GM12874 (cell line): Measurements from ENCODE around the gene UCK1.
A peak's percentile ranks its signal among the peaks of the same experiment; 100 is the strongest.

Experiments used
- CTCF ChIP-seq: IDR thresholded peaks from 2 replicates; pipeline ENCODE4 v1.5.1; 2011; ENCODE audit warnings: low read depth, mild to moderate bottlenecking, control low read depth, low read length, moderate library complexity; ENCODE audit not compliant: insufficient read depth

Gene UCK1

DNA sequence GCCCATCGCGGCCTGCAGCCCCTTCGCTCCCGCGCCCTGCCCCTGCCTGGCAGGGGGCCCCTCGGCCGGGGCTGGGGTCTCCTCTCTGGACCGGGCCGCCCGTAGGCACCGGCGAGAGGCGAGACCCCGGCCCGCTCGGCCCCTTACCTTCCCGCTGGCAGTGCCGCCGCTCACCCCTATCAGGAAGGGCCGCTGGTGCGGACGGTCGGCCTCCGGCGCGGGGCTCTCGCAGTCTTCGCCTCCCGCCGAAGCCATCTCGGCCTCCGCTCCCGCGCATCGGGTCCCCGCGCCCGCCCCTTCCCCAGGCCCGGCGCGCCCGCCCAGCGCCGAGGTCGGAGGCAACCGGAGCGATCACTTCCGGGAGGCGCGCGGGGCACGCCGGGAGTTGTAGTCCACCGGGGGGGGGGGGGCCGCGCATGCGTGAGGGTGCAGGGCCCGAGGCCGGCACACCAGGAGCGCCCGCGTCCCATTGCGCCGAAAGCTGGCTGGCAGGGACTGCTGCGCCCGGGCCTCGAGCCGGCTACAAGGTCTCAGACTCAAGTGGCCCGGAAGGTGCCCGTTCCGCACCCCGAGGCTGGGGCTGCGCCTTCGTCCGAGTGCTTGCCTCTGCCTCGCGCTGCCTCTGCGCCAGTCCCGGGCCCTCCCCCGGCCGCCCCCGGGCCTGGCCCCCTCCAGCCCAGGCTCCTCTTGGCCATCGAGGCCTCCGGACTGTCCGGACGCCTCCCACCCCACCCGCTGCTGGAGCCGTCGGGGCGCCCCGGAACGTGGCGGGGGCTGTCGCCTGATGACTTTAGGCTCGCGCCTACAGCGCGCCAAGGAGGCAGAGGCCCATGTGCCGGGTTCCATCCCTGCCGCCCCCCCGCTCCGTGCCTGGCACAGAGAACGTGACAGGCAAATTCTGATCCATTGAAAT lies at the start of gene UCK1:
Gene UCK1 (minus strand): TSS at position 344 of the 913 bp plus-strand sequence. CDS start 89 bp downstream, at position 255.
- TF ChIP-seq CTCF: 0 out of 2 replicates have a peak, but pooled peaks have one; percentile 1

- TF ChIP-seq CTCF: no peak
Observed at GRCh38 chr9:131580358-131580757, 49.3 kb upstream of the UCK1 start.

GRCh38 chr9:131579789-131580211 lies 48.7 kb upstream of the UCK1 start:
- TF ChIP-seq CTCF: no peak

- TF ChIP-seq CTCF: no peak
Observed at GRCh38 chr9:131578731-131579504, 47.9 kb upstream of the UCK1 start.

DNA sequence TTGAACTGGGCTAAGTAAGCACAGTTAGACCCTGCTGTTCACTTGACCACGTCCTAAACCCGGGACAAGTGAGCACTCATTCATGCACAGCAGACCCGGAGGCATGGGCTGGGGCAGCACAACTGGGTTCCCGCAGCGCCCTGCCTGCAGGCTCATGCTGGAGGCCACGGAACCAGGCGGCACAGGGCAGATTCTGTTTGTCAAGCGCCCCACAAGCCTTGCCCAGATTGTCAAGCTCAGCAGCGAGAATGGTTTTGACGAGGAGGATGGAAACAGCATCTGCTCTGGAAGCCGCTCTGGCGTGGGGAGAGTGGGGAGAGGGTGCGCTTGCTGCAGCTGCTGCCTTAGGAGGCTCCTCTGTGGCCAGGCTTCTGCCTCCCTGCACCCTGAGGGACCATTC lies 47.0 kb upstream of the UCK1 start:
- TF ChIP-seq CTCF: no peak

- TF ChIP-seq CTCF: no peak
Observed at GRCh38 chr9:131577005-131578000, 46.2 kb upstream of the UCK1 start.
